NT2/D1 (cell line): Measurements from ENCODE around the gene CACNB2.

ENCODE experiments used
- DNase-seq: peaks from one replicate; pipeline ENCODE4 v3.0.0-alpha.2; 2011; ENCODE audit warnings: low read depth, low spot score
- H3K27me3 ChIP-seq: 2 replicates; pipeline ENCODE4 v1.6.0; 2011; ENCODE audit warnings: mild to moderate bottlenecking; ENCODE audit not compliant: insufficient read length, insufficient read depth
- H3K36me3 ChIP-seq: 2 replicates; pipeline ENCODE4 v1.6.1; 2011; ENCODE audit warnings: mild to moderate bottlenecking, low read length, mixed read lengths; ENCODE audit not compliant: insufficient read depth, insufficient read length
- H3K4me1 ChIP-seq: 2 replicates; pipeline ENCODE4 v1.5.1; 2011; ENCODE audit not compliant: insufficient read depth, insufficient read length
- H3K4me3 ChIP-seq: 2 replicates; pipeline ENCODE4 v1.5.1; 2011; ENCODE audit warnings: low read depth; ENCODE audit not compliant: insufficient read length
- H3K9ac ChIP-seq: 2 replicates; pipeline ENCODE4 v1.6.0; 2011; ENCODE audit warnings: low read depth; ENCODE audit not compliant: insufficient read length
- H3K9me3 ChIP-seq: 2 replicates; pipeline ENCODE4 v1.5.1; 2011; ENCODE audit warnings: mild to moderate bottlenecking, low read length; ENCODE audit not compliant: insufficient read depth
- SUZ12 ChIP-seq: IDR thresholded peaks from 2 replicates; pipeline ENCODE4 v1.6.1; 2011; ENCODE audit not compliant: insufficient read length, insufficient read depth; ENCODE audit errors: extremely low read depth
- YY1 ChIP-seq: IDR thresholded peaks from 2 replicates; pipeline ENCODE4 v1.6.1; 2011; ENCODE audit not compliant: insufficient read length, insufficient read depth
- ZNF274 ChIP-seq: IDR thresholded peaks from 2 replicates; pipeline ENCODE4 v1.6.1; 2011; ENCODE audit warnings: mild to moderate bottlenecking, low read depth, low read length

CACNB2 gene

GRCh38 chr10:18501629-18502028, 361.4 kb downstream of the CACNB2 start:
- H3K4me3 ChIP-seq, result no peak overlapping the region
- DNase-seq, result no peak
- no peaks in the 10 kb centered on the region for H3K9me3 ChIP-seq
- no peak overlapping the region for H3K9ac ChIP-seq
- TF ChIP-seq YY1, result no peak
- TF ChIP-seq ZNF274, result no peak
- TF ChIP-seq SUZ12, result no peak
- no peaks in the 10 kb centered on the region for H3K4me1 ChIP-seq
- H3K36me3 ChIP-seq, result no peaks in the 10 kb centered on the region
- no peaks in the 10 kb centered on the region for H3K27me3 ChIP-seq

- Histone ChIP-seq H3K9ac (no peak overlapping the region), H3K9me3 (no peaks in the 10 kb centered on the region), H3K36me3 (no peaks in the 10 kb centered on the region), H3K27me3 (no peaks in the 10 kb centered on the region), H3K4me3 (no peak overlapping the region), H3K4me1 (no peaks in the 10 kb centered on the region)
- TF ChIP-seq SUZ12 (no peak), YY1 (no peak), ZNF274 (no peak)
- no peak for DNase-seq
These were observed 363.9 kb downstream of the CACNB2 start for GRCh38 chr10:18504161-18504560.

- TF ChIP-seq SUZ12 (no peak), YY1 (no peak), ZNF274 (no peak)
- Histone ChIP-seq H3K4me3 (no peak overlapping the region), H3K27me3 (no peaks in the 10 kb centered on the region), H3K4me1 (no peaks in the 10 kb centered on the region), H3K36me3 (no peaks in the 10 kb centered on the region), H3K9me3 (no peaks in the 10 kb centered on the region), H3K9ac (no peak overlapping the region)
- DNase-seq, result no peak
These were observed 365.4 kb downstream of the CACNB2 start for GRCh38 chr10:18505456-18506118.

GRCh38 chr10:18508587-18508986, 368.4 kb downstream of the CACNB2 start:
- no peak overlapping the region for H3K9ac ChIP-seq
- no peak for DNase-seq
- TF ChIP-seq SUZ12 (no peak), YY1 (no peak), ZNF274 (no peak)
- H3K4me1 ChIP-seq, result no peaks in the 10 kb centered on the region
- H3K9me3 ChIP-seq, result no peaks in the 10 kb centered on the region
- H3K27me3 ChIP-seq, result no peaks in the 10 kb centered on the region
- H3K36me3 ChIP-seq, result no peaks in the 10 kb centered on the region
- no peak overlapping the region for H3K4me3 ChIP-seq

- no peaks in the 10 kb centered on the region for H3K9me3 ChIP-seq
- TF ChIP-seq SUZ12 (no peak), YY1 (no peak), ZNF274 (no peak)
- no peaks in the 10 kb centered on the region for H3K4me1 ChIP-seq
- no peaks in the 10 kb centered on the region for H3K27me3 ChIP-seq
- no peak overlapping the region for H3K4me3 ChIP-seq
- no peak overlapping the region for H3K9ac ChIP-seq
- H3K36me3 ChIP-seq, result no peaks in the 10 kb centered on the region
- no peak for DNase-seq
These were observed 374.3 kb downstream of the CACNB2 start for GRCh38 chr10:18514537-18514936.

- DNase-seq, result no peak
- H3K9me3 ChIP-seq, result no peaks in the 10 kb centered on the region
- no peak overlapping the region for H3K4me3 ChIP-seq
- no peaks in the 10 kb centered on the region for H3K27me3 ChIP-seq
- no peaks in the 10 kb centered on the region for H3K36me3 ChIP-seq
- no peak for TF ChIP-seq YY1
- no peak for TF ChIP-seq ZNF274
- TF ChIP-seq SUZ12, result no peak
- H3K9ac ChIP-seq, result no peak overlapping the region
- H3K4me1 ChIP-seq, result no peaks in the 10 kb centered on the region
These were observed 376.6 kb downstream of the CACNB2 start for GRCh38 chr10:18516851-18517250.

- H3K27me3 ChIP-seq, result no peaks in the 10 kb centered on the region
- no peaks in the 10 kb centered on the region for H3K9me3 ChIP-seq
- no peaks in the 10 kb centered on the region for H3K4me1 ChIP-seq
- H3K36me3 ChIP-seq, result no peaks in the 10 kb centered on the region
- H3K9ac ChIP-seq, result no peak overlapping the region
- TF ChIP-seq YY1, result no peak
- no peak for TF ChIP-seq ZNF274
- TF ChIP-seq SUZ12, result no peak
- DNase-seq, result no peak
- H3K4me3 ChIP-seq, result no peak overlapping the region
These were observed 382.8 kb downstream of the CACNB2 start for GRCh38 chr10:18523025-18523424.
